ENCODE measurements around the gene TP73. TPM values are rescaled to one million over a fixed set of nuclear protein-coding genes. Genes with fewer than 3 reads are reported as not detected.

Gene TP73
- total RNA-seq, 1 donor from 2014 or later: not detected

GRCh38 chr1:3740042-3740441 is 87.7 kb downstream of the TP73 start:
- Histone ChIP-seq H3K36me3 (ENCODE audit: control insufficient read depth in 3 of 3, insufficient read depth in 3 of 3, low read length in 3 of 3) (peaks cover 47 to 58% (median 49%) of the 10 kb centered on the region in 3 donors), H3K9me3 (ENCODE audit: control insufficient read depth in 3 of 3, low read length in 3 of 3) (no peaks in the 10 kb centered on the region), H3K4me3 (ENCODE audit: low read length in 3 of 3) (no peak overlapping the region), H3K9ac (ENCODE audit: low read depth in 1 of 3, low read length in 3 of 3) (no peak overlapping the region), H3K27ac (ENCODE audit: low read depth, low read length) (no peak overlapping the region), H3K27me3 (ENCODE audit: control insufficient read depth in 3 of 3, insufficient read depth in 3 of 3, low read length in 3 of 3) (no peaks in the 10 kb centered on the region), H3K4me1 (ENCODE audit: control insufficient read depth in 3 of 3, insufficient read depth in 3 of 3, low read length in 3 of 3) (peaks cover 9 to 26% (median 11%) of the 10 kb centered on the region in 3 donors)

- Histone ChIP-seq H3K36me3 (ENCODE audit: control insufficient read depth in 3 of 3, insufficient read depth in 3 of 3, low read length in 3 of 3) (peaks cover 47 to 58% (median 49%) of the 10 kb centered on the region in 3 donors), H3K4me1 (ENCODE audit: control insufficient read depth in 3 of 3, insufficient read depth in 3 of 3, low read length in 3 of 3) (peaks cover 14 to 28% (median 17%) of the 10 kb centered on the region in 3 donors), H3K27me3 (ENCODE audit: control insufficient read depth in 3 of 3, insufficient read depth in 3 of 3, low read length in 3 of 3) (no peaks in the 10 kb centered on the region), H3K9ac (ENCODE audit: low read depth in 1 of 3, low read length in 3 of 3) (no peak overlapping the region), H3K4me3 (ENCODE audit: low read length in 3 of 3) (no peak overlapping the region), H3K27ac (ENCODE audit: low read depth, low read length) (no peak overlapping the region), H3K9me3 (ENCODE audit: control insufficient read depth in 3 of 3, low read length in 3 of 3) (no peaks in the 10 kb centered on the region)
These were observed 88.4 kb downstream of the TP73 start for GRCh38 chr1:3740752-3741151.

GRCh38 chr1:3741566-3742438 is 89.5 kb downstream of the TP73 start:
- Histone ChIP-seq H3K4me3 (ENCODE audit: low read length in 3 of 3) (no peak overlapping the region), H3K9me3 (ENCODE audit: control insufficient read depth in 3 of 3, low read length in 3 of 3) (no peaks in the 10 kb centered on the region), H3K27me3 (ENCODE audit: control insufficient read depth in 3 of 3, insufficient read depth in 3 of 3, low read length in 3 of 3) (no peaks in the 10 kb centered on the region), H3K4me1 (ENCODE audit: control insufficient read depth in 3 of 3, insufficient read depth in 3 of 3, low read length in 3 of 3) (peaks cover 23 to 33% (median 27%) of the 10 kb centered on the region in 3 donors), H3K9ac (ENCODE audit: low read depth in 1 of 3, low read length in 3 of 3) (no peak overlapping the region), H3K36me3 (ENCODE audit: control insufficient read depth in 3 of 3, insufficient read depth in 3 of 3, low read length in 3 of 3) (peaks cover 39 to 51% (median 44%) of the 10 kb centered on the region in 3 donors), H3K27ac (ENCODE audit: low read depth, low read length) (no peak overlapping the region)

- no peaks in the 10 kb centered on the region for H3K27me3 ChIP-seq (ENCODE audit: control insufficient read depth in 3 of 3, insufficient read depth in 3 of 3, low read length in 3 of 3)
- no peak overlapping the region for H3K27ac ChIP-seq (ENCODE audit: low read depth, low read length)
- peaks cover 35 to 44% (median 40%) of the 10 kb centered on the region in 3 donors for H3K36me3 ChIP-seq (ENCODE audit: control insufficient read depth in 3 of 3, insufficient read depth in 3 of 3, low read length in 3 of 3)
- H3K4me3 ChIP-seq (ENCODE audit: low read length in 3 of 3): no peak overlapping the region
- no peak overlapping the region for H3K9ac ChIP-seq (ENCODE audit: low read depth in 1 of 3, low read length in 3 of 3)
- H3K9me3 ChIP-seq (ENCODE audit: control insufficient read depth in 3 of 3, low read length in 3 of 3): no peaks in the 10 kb centered on the region
- H3K4me1 ChIP-seq (ENCODE audit: control insufficient read depth in 3 of 3, insufficient read depth in 3 of 3, low read length in 3 of 3): peaks cover 23 to 35% (median 28%) of the 10 kb centered on the region in 3 donors
These were observed 90.4 kb downstream of the TP73 start for GRCh38 chr1:3742439-3743298.

- Histone ChIP-seq H3K27me3 (ENCODE audit: control insufficient read depth in 3 of 3, insufficient read depth in 3 of 3, low read length in 3 of 3) (no peaks in the 10 kb centered on the region), H3K9me3 (ENCODE audit: control insufficient read depth in 3 of 3, low read length in 3 of 3) (no peaks in the 10 kb centered on the region), H3K4me3 (ENCODE audit: low read length in 3 of 3) (no peak overlapping the region), H3K4me1 (ENCODE audit: control insufficient read depth in 3 of 3, insufficient read depth in 3 of 3, low read length in 3 of 3) (peaks cover 23 to 39% (median 28%) of the 10 kb centered on the region in 3 donors), H3K9ac (ENCODE audit: low read depth in 1 of 3, low read length in 3 of 3) (no peak overlapping the region), H3K27ac (ENCODE audit: low read depth, low read length) (no peak overlapping the region), H3K36me3 (ENCODE audit: control insufficient read depth in 3 of 3, insufficient read depth in 3 of 3, low read length in 3 of 3) (peaks cover 27 to 37% (median 32%) of the 10 kb centered on the region in 3 donors)
These were observed 91.1 kb downstream of the TP73 start for GRCh38 chr1:3743421-3743820.

- Histone ChIP-seq H3K9me3 (ENCODE audit: control insufficient read depth in 3 of 3, low read length in 3 of 3) (no peaks in the 10 kb centered on the region), H3K36me3 (ENCODE audit: control insufficient read depth in 3 of 3, insufficient read depth in 3 of 3, low read length in 3 of 3) (peaks cover 24 to 33% (median 28%) of the 10 kb centered on the region in 3 donors), H3K4me1 (ENCODE audit: control insufficient read depth in 3 of 3, insufficient read depth in 3 of 3, low read length in 3 of 3) (peaks cover 23 to 39% (median 28%) of the 10 kb centered on the region in 3 donors), H3K9ac (ENCODE audit: low read depth in 1 of 3, low read length in 3 of 3) (no peak overlapping the region), H3K27me3 (ENCODE audit: control insufficient read depth in 3 of 3, insufficient read depth in 3 of 3, low read length in 3 of 3) (no peaks in the 10 kb centered on the region), H3K4me3 (ENCODE audit: low read length in 3 of 3) (no peak overlapping the region), H3K27ac (ENCODE audit: low read depth, low read length) (no peak overlapping the region)
These were observed 91.5 kb downstream of the TP73 start for GRCh38 chr1:3743826-3744225.

GRCh38 chr1:3744646-3745045 is 92.3 kb downstream of the TP73 start:
- Histone ChIP-seq H3K4me3 (ENCODE audit: low read length in 3 of 3) (peak overlapping the region in 2 of 3 donors; percentile 30 to 35), H3K36me3 (ENCODE audit: control insufficient read depth in 3 of 3, insufficient read depth in 3 of 3, low read length in 3 of 3) (peaks cover 21 to 29% (median 25%) of the 10 kb centered on the region in 3 donors), H3K27ac (ENCODE audit: low read depth, low read length) (no peak overlapping the region), H3K9ac (ENCODE audit: low read depth in 1 of 3, low read length in 3 of 3) (peak overlapping the region in 1 of 3 donors; percentile 88), H3K9me3 (ENCODE audit: control insufficient read depth in 3 of 3, low read length in 3 of 3) (no peaks in the 10 kb centered on the region), H3K27me3 (ENCODE audit: control insufficient read depth in 3 of 3, insufficient read depth in 3 of 3, low read length in 3 of 3) (no peaks in the 10 kb centered on the region), H3K4me1 (ENCODE audit: control insufficient read depth in 3 of 3, insufficient read depth in 3 of 3, low read length in 3 of 3) (peaks cover 23 to 39% (median 28%) of the 10 kb centered on the region in 3 donors)

- peaks cover 23 to 39% (median 28%) of the 10 kb centered on the region in 3 donors for H3K4me1 ChIP-seq (ENCODE audit: control insufficient read depth in 3 of 3, insufficient read depth in 3 of 3, low read length in 3 of 3)
- H3K27ac ChIP-seq (ENCODE audit: low read depth, low read length): no peak overlapping the region
- H3K9ac ChIP-seq (ENCODE audit: low read depth in 1 of 3, low read length in 3 of 3): peak overlapping the region in 2 of 3 donors; percentile 80 to 88
- peak overlapping the region in 2 of 3 donors; percentile 79 to 85 for H3K4me3 ChIP-seq (ENCODE audit: low read length in 3 of 3)
- no peaks in the 10 kb centered on the region for H3K9me3 ChIP-seq (ENCODE audit: control insufficient read depth in 3 of 3, low read length in 3 of 3)
- H3K36me3 ChIP-seq (ENCODE audit: control insufficient read depth in 3 of 3, insufficient read depth in 3 of 3, low read length in 3 of 3): peaks cover 18 to 25% (median 21%) of the 10 kb centered on the region in 3 donors
- H3K27me3 ChIP-seq (ENCODE audit: control insufficient read depth in 3 of 3, insufficient read depth in 3 of 3, low read length in 3 of 3): no peaks in the 10 kb centered on the region
These were observed 92.8 kb downstream of the TP73 start for GRCh38 chr1:3745071-3745470.

GRCh38 chr1:3745590-3746381 is 93.5 kb downstream of the TP73 start:
- Histone ChIP-seq H3K4me3 (ENCODE audit: low read length in 3 of 3) (peak overlapping the region; percentile 65 to 85 (median 79)), H3K9me3 (ENCODE audit: control insufficient read depth in 3 of 3, low read length in 3 of 3) (no peaks in the 10 kb centered on the region), H3K27me3 (ENCODE audit: control insufficient read depth in 3 of 3, insufficient read depth in 3 of 3, low read length in 3 of 3) (peaks cover 0 to 1% (median 0%) of the 10 kb centered on the region in 3 donors), H3K36me3 (ENCODE audit: control insufficient read depth in 3 of 3, insufficient read depth in 3 of 3, low read length in 3 of 3) (peaks cover 16 to 21% (median 21%) of the 10 kb centered on the region in 3 donors), H3K27ac (ENCODE audit: low read depth, low read length) (peak overlapping the region; percentile 79), H3K4me1 (ENCODE audit: control insufficient read depth in 3 of 3, insufficient read depth in 3 of 3, low read length in 3 of 3) (peaks cover 23 to 39% (median 28%) of the 10 kb centered on the region in 3 donors), H3K9ac (ENCODE audit: low read depth in 1 of 3, low read length in 3 of 3) (peak overlapping the region; percentile 66 to 88 (median 80))
